Measurements from ENCODE around the gene PIEZO1. TPM values are rescaled to one million over a fixed set of nuclear protein-coding genes. Genes with fewer than 3 reads are reported as not detected.

PIEZO1 gene
- total and polyA plus RNA-seq, 9 of the 15 experiments (the other 6 are each of a cell fraction or from before 2014, with no cell fraction given), result 3.6 to 432 (median 131) TPM

- TF ChIP-seq, protein P1, sequence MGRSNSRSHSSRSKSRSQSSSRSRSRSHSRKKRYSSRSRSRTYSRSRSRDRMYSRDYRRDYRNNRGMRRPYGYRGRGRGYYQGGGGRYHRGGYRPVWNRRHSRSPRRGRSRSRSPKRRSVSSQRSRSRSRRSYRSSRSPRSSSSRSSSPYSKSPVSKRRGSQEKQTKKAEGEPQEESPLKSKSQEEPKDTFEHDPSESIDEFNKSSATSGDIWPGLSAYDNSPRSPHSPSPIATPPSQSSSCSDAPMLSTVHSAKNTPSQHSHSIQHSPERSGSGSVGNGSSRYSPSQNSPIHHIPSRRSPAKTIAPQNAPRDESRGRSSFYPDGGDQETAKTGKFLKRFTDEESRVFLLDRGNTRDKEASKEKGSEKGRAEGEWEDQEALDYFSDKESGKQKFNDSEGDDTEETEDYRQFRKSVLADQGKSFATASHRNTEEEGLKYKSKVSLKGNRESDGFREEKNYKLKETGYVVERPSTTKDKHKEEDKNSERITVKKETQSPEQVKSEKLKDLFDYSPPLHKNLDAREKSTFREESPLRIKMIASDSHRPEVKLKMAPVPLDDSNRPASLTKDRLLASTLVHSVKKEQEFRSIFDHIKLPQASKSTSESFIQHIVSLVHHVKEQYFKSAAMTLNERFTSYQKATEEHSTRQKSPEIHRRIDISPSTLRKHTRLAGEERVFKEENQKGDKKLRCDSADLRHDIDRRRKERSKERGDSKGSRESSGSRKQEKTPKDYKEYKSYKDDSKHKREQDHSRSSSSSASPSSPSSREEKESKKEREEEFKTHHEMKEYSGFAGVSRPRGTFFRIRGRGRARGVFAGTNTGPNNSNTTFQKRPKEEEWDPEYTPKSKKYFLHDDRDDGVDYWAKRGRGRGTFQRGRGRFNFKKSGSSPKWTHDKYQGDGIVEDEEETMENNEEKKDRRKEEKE (IDR thresholded peaks at IDR 0.05; ENCODE audit: borderline replicate concordance in 1 of 2, control insufficient read depth in 1 of 2, low read depth in 2 of 2, low read length in 1 of 2), result peak in 1 of 2 experiments; percentile 12; a peak in 1 of 4 replicates
- TF ChIP-seq HES1 (IDR thresholded peaks at IDR 0.05; ENCODE audit: low read depth) (peak; percentile 53; the same call in 1 of the 2 replicates), HMGXB4 (CRISPR knock-in tag; IDR thresholded peaks at IDR 0.05) (peak; percentile 83; the same call in 1 of the 2 replicates), ZNF263 (CRISPR knock-in tag; IDR thresholded peaks at IDR 0.05; ENCODE audit: borderline replicate concordance) (peak; percentile 83; the same call in 1 of the 2 replicates), NR1H2 (CRISPR knock-in tag; IDR thresholded peaks at IDR 0.05) (0 out of 2 replicates have a peak, but pooled peaks have one; percentile 82), HMGN3 (IDR thresholded peaks at IDR 0.05; ENCODE audit: borderline replicate concordance, extremely low read depth, insufficient read length, low read depth, low read length) (peak; percentile 89), THRB (CRISPR knock-in tag; conservative IDR thresholded peaks at IDR 0.05) (no peak), EP300 (IDR thresholded peaks at IDR 0.05; ENCODE audit: low read length) (peak; percentile 9; the same call in 1 of the 2 replicates), CCNT2 (IDR thresholded peaks at IDR 0.05; ENCODE audit: borderline replicate concordance, extremely low read depth, insufficient read length, low read depth, low read length) (peak; percentile 69), ZNF133 (CRISPR knock-in tag; IDR thresholded peaks at IDR 0.05) (no peak), ELF1 (tag; IDR thresholded peaks at IDR 0.05) (no peak), ETV5 (CRISPR knock-in tag; IDR thresholded peaks at IDR 0.05; ENCODE audit: low read depth) (peak; percentile 88)
- TF ChIP-seq, protein P2, sequence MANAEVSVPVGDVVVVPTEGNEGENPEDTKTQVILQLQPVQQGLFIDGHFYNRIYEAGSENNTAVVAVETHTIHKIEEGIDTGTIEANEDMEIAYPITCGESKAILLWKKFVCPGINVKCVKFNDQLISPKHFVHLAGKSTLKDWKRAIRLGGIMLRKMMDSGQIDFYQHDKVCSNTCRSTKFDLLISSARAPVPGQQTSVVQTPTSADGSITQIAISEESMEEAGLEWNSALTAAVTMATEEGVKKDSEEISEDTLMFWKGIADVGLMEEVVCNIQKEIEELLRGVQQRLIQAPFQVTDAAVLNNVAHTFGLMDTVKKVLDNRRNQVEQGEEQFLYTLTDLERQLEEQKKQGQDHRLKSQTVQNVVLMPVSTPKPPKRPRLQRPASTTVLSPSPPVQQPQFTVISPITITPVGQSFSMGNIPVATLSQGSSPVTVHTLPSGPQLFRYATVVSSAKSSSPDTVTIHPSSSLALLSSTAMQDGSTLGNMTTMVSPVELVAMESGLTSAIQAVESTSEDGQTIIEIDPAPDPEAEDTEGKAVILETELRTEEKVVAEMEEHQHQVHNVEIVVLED (CRISPR knock-in tag; IDR thresholded peaks at IDR 0.05), result peak; percentile 65
- TF ChIP-seq, protein P3, sequence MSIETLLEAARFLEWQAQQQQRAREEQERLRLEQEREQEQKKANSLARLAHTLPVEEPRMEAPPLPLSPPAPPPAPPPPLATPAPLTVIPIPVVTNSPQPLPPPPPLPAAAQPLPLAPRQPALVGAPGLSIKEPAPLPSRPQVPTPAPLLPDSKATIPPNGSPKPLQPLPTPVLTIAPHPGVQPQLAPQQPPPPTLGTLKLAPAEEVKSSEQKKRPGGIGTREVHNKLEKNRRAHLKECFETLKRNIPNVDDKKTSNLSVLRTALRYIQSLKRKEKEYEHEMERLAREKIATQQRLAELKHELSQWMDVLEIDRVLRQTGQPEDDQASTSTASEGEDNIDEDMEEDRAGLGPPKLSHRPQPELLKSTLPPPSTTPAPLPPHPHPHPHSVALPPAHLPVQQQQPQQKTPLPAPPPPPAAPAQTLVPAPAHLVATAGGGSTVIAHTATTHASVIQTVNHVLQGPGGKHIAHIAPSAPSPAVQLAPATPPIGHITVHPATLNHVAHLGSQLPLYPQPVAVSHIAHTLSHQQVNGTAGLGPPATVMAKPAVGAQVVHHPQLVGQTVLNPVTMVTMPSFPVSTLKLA (conservative IDR thresholded peaks at IDR 0.05), result peak in 1 of 2 experiments; percentile 61; a peak in 2 of 4 replicates
Observed at GRCh38 chr16:88811769-88812512, 26.9 kb upstream of the PIEZO1 start, which contains the start of gene APRT (continued).
